Measurements from ENCODE around the gene PEX14. TPM values are rescaled to one million over a fixed set of nuclear protein-coding genes. Genes with fewer than 3 reads are reported as not detected.

Gene PEX14
- total RNA-seq, 2 donors from 2014 or later = 19.5 to 29.3 TPM

GRCh38 chr1:10617318-10617717 lies 142.6 kb downstream of the PEX14 start:
- no peak overlapping the region for H3K4me3 ChIP-seq
- intact Hi-C loops (cut with DNase I) = no loop called here
- H3K27ac ChIP-seq = no peak overlapping the region
- no peaks in the 10 kb centered on the region for H3K9me3 ChIP-seq
- no peak for DNase-seq
- no peaks in the 10 kb centered on the region for H3K36me3 ChIP-seq
- H3K27me3 ChIP-seq = no peaks in the 10 kb centered on the region
- no peak for TF ChIP-seq CTCF (IDR thresholded peaks at IDR 0.05)
- no peaks in the 10 kb centered on the region for H3K4me1 ChIP-seq
- no peak overlapping the region for H3K9ac ChIP-seq (ENCODE audit: low read depth in 2 of 2, low read length in 2 of 2)

GRCh38 chr1:10617931-10618885 lies 143.5 kb downstream of the PEX14 start:
- no peaks in the 10 kb centered on the region for H3K27me3 ChIP-seq
- no peaks in the 10 kb centered on the region for H3K36me3 ChIP-seq
- H3K4me1 ChIP-seq = no peaks in the 10 kb centered on the region
- H3K9me3 ChIP-seq = no peaks in the 10 kb centered on the region
- DNase-seq = no peak
- intact Hi-C loops (cut with DNase I) = no loop called here
- H3K4me3 ChIP-seq = no peak overlapping the region
- no peak for TF ChIP-seq CTCF (IDR thresholded peaks at IDR 0.05)
- H3K27ac ChIP-seq = no peak overlapping the region
- no peak overlapping the region for H3K9ac ChIP-seq (ENCODE audit: low read depth in 2 of 2, low read length in 2 of 2)

DNA sequence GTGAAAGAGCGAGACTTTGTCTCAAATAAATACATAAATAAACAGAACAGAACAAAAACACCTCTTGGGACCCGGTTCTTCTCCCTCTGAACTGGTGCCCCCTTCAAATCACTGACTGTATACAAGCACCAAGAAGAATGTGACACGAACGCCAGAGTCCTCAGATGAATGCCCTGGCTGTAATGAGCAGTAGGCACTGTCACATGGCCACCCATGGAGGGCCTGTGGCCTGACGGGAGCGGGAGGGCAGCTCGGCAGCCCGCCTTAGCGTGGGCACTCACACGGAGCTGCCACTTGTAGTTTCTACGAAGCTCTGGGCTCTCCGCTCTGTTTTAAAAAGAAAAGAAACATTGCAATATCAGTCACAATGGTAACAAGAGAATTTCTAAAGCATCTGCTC lies 146.0 kb downstream of the PEX14 start:
- TF ChIP-seq CTCF (IDR thresholded peaks at IDR 0.05) = no peak
- DNase-seq = no peak

GRCh38 chr1:10621906-10622305 lies 147.2 kb downstream of the PEX14 start:
- Histone ChIP-seq H3K27ac (no peak overlapping the region), H3K4me1 (no peaks in the 10 kb centered on the region), H3K9me3 (no peaks in the 10 kb centered on the region), H3K27me3 (no peaks in the 10 kb centered on the region), H3K36me3 (no peaks in the 10 kb centered on the region), H3K4me3 (no peak overlapping the region), H3K9ac (ENCODE audit: low read depth in 2 of 2, low read length in 2 of 2) (no peak overlapping the region)
- intact Hi-C loops (cut with DNase I) = no loop called here
- TF ChIP-seq CTCF (IDR thresholded peaks at IDR 0.05) = no peak
- DNase-seq = no peak

More for the DNA sequence above, 146.0 kb downstream of the PEX14 start:
- H3K4me3 ChIP-seq = no peak overlapping the region
- H3K9me3 ChIP-seq = no peaks in the 10 kb centered on the region
- H3K27ac ChIP-seq = no peak overlapping the region
- no peaks in the 10 kb centered on the region for H3K36me3 ChIP-seq
- H3K4me1 ChIP-seq = no peaks in the 10 kb centered on the region
- intact Hi-C loops (cut with DNase I) = no loop called here
- no peak overlapping the region for H3K9ac ChIP-seq (ENCODE audit: low read depth in 2 of 2, low read length in 2 of 2)
- H3K27me3 ChIP-seq = no peaks in the 10 kb centered on the region

DNA sequence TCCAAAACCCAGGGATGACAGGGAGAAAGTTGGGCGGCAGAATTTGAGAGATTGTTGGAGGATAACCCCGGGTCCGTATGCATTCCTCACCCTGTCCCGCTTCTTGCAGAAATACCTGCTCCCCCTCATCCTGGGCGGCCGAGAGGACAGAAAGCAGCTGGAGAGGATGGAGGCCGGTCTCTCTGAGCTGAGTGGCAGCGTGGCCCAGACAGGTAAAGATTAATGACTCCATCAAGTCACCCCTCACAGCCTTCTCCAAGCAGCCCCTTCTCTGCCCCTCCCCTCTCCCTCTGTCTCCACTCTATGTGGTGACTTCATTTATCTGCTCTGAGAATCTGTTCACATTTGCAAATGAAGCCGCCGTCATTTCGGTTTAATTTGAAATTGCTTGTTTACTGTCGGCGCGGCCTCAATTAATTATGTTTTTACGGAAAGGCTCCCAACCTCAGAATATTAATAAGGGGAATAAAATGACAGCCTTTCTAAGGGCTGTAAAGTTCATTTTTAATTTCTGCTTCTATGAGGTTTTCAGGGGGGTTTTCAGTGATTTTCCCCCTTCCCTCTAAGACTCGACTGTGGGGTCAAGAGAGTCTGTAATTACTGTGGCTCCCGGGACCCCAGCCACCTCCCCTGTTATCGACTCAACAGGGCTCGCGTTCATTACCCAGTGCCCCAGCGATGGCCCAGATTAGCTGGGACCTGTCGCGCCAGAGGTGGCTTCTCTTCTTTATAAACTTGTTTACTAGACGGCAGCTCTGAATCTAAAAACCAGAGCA lies 148.3 kb downstream of the PEX14 start:
- no peak for TF ChIP-seq CTCF (IDR thresholded peaks at IDR 0.05)
- intact Hi-C loops (cut with DNase I) = no loop called here
- Histone ChIP-seq H3K36me3 (no peaks in the 10 kb centered on the region), H3K9me3 (no peaks in the 10 kb centered on the region), H3K4me1 (no peaks in the 10 kb centered on the region), H3K27me3 (no peaks in the 10 kb centered on the region), H3K27ac (no peak overlapping the region), H3K4me3 (no peak overlapping the region), H3K9ac (ENCODE audit: low read depth in 2 of 2, low read length in 2 of 2) (no peak overlapping the region)
- DNase-seq = no peak

Data from colonic mucosa (tissue), 4 donors.